Neuronal stem cell (in vitro differentiated cells): ENCODE measurements around the gene COL19A1.

ENCODE experiments used
- DNase-seq: peaks from one replicate; pipeline ENCODE4 v3.0.0-alpha.2; 2013; ENCODE audit warnings: low spot score
- H2AFZ ChIP-seq: one replicate; pipeline ENCODE4 v1.6.1; 2013; ENCODE audit warnings: mild to moderate bottlenecking, low read length, inconsistent platforms
- H2AK5ac ChIP-seq: 2 replicates; pipeline ENCODE4 v1.6.1; 2013; ENCODE audit warnings: low read depth, mild to moderate bottlenecking, inconsistent platforms, low read length, moderate library complexity, mixed read lengths
- H2BK120ac ChIP-seq: 2 replicates; pipeline ENCODE4 v1.6.1; 2013; ENCODE audit warnings: low read depth, mild to moderate bottlenecking, inconsistent platforms, low read length, moderate library complexity, mixed read lengths
- H2BK12ac ChIP-seq: one replicate; pipeline ENCODE4 v1.6.1; 2013; ENCODE audit warnings: low read length, inconsistent platforms
- H2BK15ac ChIP-seq: 2 replicates; pipeline ENCODE4 v1.6.1; 2013; ENCODE audit warnings: mild to moderate bottlenecking, low read length, inconsistent platforms, mixed read lengths
- H2BK5ac ChIP-seq: one replicate; pipeline ENCODE4 v1.6.1; 2013; ENCODE audit warnings: inconsistent platforms, mild to moderate bottlenecking, low read length, moderate library complexity
- H3K14ac ChIP-seq: one replicate; pipeline ENCODE4 v1.6.1; 2013; ENCODE audit warnings: low read length, inconsistent platforms
- H3K18ac ChIP-seq: 2 replicates; pipeline ENCODE4 v1.6.1; 2013; ENCODE audit warnings: low read length, inconsistent platforms
- H3K23ac ChIP-seq: 2 replicates; pipeline ENCODE4 v1.6.1; 2013; ENCODE audit warnings: low read depth, mild to moderate bottlenecking, mixed read lengths, low read length, inconsistent platforms; ENCODE audit not compliant: poor library complexity
- H3K27ac ChIP-seq: replicated peaks from 3 replicates; pipeline ENCODE4 v1.5.1; 2013; ENCODE audit warnings: low read length, inconsistent platforms
- H3K27me3 ChIP-seq, 3 experiments: 2 replicates each; pipeline ENCODE4 v1.6.1; 2013; ENCODE audit warnings: low read length in 3 of 3, mild to moderate bottlenecking in 2 of 3, inconsistent platforms in 1 of 3, low read depth in 1 of 3, mixed read lengths in 1 of 3, moderate library complexity in 1 of 3; ENCODE audit not compliant: control insufficient read depth in 3 of 3, insufficient read depth in 3 of 3
- H3K36me3 ChIP-seq, 2 donors: replicated peaks in 1 of 2; 2 replicates each; pipeline ENCODE4 v1.6.1; 2013; ENCODE audit warnings: low read length in 2 of 2; ENCODE audit not compliant: control insufficient read depth in 2 of 2, insufficient read depth in 2 of 2
- H3K4ac ChIP-seq: 2 replicates; pipeline ENCODE4 v1.6.1; 2013; ENCODE audit warnings: inconsistent platforms, mild to moderate bottlenecking, low read length, moderate library complexity
- H3K4me1 ChIP-seq, 2 donors: 1 replicate in 1 of 2; 2 replicates in 1 of 2; pipeline ENCODE4 v1.6.1; 2013; ENCODE audit warnings: low read length in 2 of 2, low read depth in 1 of 2; ENCODE audit not compliant: control insufficient read depth in 2 of 2, insufficient read depth in 1 of 2
- H3K4me2 ChIP-seq: one replicate; pipeline ENCODE4 v1.6.1; 2013; ENCODE audit warnings: mild to moderate bottlenecking, low read length, inconsistent platforms; ENCODE audit not compliant: insufficient read depth, poor library complexity, severe bottlenecking
- H3K4me3 ChIP-seq, 2 donors: 2 replicates each; pipeline ENCODE4 v1.5.1; 2013; ENCODE audit warnings: low read length in 2 of 2, mild to moderate bottlenecking in 2 of 2, inconsistent platforms in 1 of 2, moderate library complexity in 1 of 2
- H3K79me1 ChIP-seq: one replicate; pipeline ENCODE4 v1.6.1; 2013; ENCODE audit warnings: low read depth, mild to moderate bottlenecking, inconsistent platforms, low read length, moderate library complexity
- H3K9ac ChIP-seq: one replicate; pipeline ENCODE4 v1.6.1; 2013; ENCODE audit warnings: mild to moderate bottlenecking, low read depth, low read length, inconsistent platforms; ENCODE audit not compliant: poor library complexity
- H3K9me3 ChIP-seq, 2 donors: replicated peaks in 1 of 2; 2 replicates each; pipeline versions ENCODE3 to v1.6.1; 2013; ENCODE audit warnings: low read length in 2 of 2, mild to moderate bottlenecking in 2 of 2, inconsistent platforms in 1 of 2, low read depth in 1 of 2, mixed read lengths in 1 of 2, moderate library complexity in 1 of 2; ENCODE audit not compliant: control insufficient read depth in 2 of 2, insufficient read depth in 1 of 2
- H4K8ac ChIP-seq: one replicate; pipeline ENCODE4 v1.6.1; 2013; ENCODE audit warnings: low read depth, mild to moderate bottlenecking, inconsistent platforms, low read length, moderate library complexity
- H4K91ac ChIP-seq: one replicate; pipeline ENCODE4 v1.6.1; 2013; ENCODE audit warnings: low read length, low read depth, mild to moderate bottlenecking, inconsistent platforms; ENCODE audit not compliant: poor library complexity
- WGBS, 2 donors: extraction: QIAGEN DNeasy Blood & Tissue Kit; methylation state at CpG; one replicate each; pipeline ENCODE4 v1.1.7; 2013; ENCODE audit warnings: missing lambda C conversion rate in 2 of 2, mixed read lengths in 1 of 2; ENCODE audit not compliant: insufficient read length in 2 of 2, insufficient replicate concordance in 1 of 2; ENCODE audit errors: extremely low coverage in 2 of 2; 5-methylcytosine and 5-hydroxymethylcytosine counted together

The COL19A1 gene

GRCh38 chr6:69863766-69864165, 2.6 kb upstream of the COL19A1 start:
- Histone ChIP-seq H4K91ac (no peak overlapping the region), H3K27ac (no peak overlapping the region), H2BK12ac (no peak overlapping the region), H3K79me1 (no peaks in the 10 kb centered on the region), H2BK15ac (no peak overlapping the region), H2AK5ac (no peak overlapping the region), H3K23ac (no peak overlapping the region), H3K4me1 (peaks cover 4 to 5% of the 10 kb centered on the region in 2 donors), H3K14ac (no peak overlapping the region), H3K9me3 (no peaks in the 10 kb centered on the region), H3K9ac (no peak overlapping the region), H3K18ac (no peak overlapping the region), H2BK120ac (no peak overlapping the region), H2AFZ (no peak overlapping the region), H3K36me3 (no peaks in the 10 kb centered on the region), H2BK5ac (no peak overlapping the region), H3K4me2 (no peak overlapping the region), H3K4ac (no peak overlapping the region), H3K4me3 (no peak overlapping the region), H4K8ac (no peak overlapping the region), H3K27me3 (peaks cover 0 to 16% (median 6%) of the 10 kb centered on the region in 3 experiments)
- no CpG with 5 or more reads among the region's 2 CpGs for WGBS, 2 donors
- no peak for DNase-seq

DNA sequence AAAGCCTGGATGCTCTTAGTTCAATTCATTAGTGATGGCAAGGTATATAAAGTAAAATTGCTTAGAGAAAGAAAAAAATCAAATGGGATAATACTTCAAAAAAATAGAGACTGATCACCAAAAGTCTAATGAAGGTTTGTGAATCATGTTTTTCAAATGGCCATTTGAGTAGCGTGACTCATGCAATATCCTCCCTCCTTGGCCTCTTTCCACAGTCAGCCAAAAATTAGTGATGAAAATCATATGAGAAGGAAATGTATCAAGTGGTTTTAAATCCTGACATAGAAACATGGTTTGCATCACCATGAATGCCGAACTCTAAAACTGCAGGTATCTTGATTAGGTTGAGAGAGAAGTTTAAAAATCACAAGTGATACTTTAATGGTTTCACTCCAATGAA, 1.2 kb upstream of the COL19A1 start:
- Histone ChIP-seq H2AFZ (no peak overlapping the region), H3K4me1 (peaks cover 6 to 10% of the 10 kb centered on the region in 2 donors), H3K9ac (no peak overlapping the region), H3K4me3 (no peak overlapping the region), H3K79me1 (no peaks in the 10 kb centered on the region), H3K36me3 (no peaks in the 10 kb centered on the region), H4K8ac (no peak overlapping the region), H2BK5ac (no peak overlapping the region), H3K27ac (no peak overlapping the region), H4K91ac (no peak overlapping the region), H2BK15ac (no peak overlapping the region), H3K18ac (no peak overlapping the region), H3K23ac (no peak overlapping the region), H2BK120ac (no peak overlapping the region), H3K14ac (no peak overlapping the region), H2AK5ac (no peak overlapping the region), H3K4ac (no peak overlapping the region), H2BK12ac (no peak overlapping the region), H3K9me3 (no peaks in the 10 kb centered on the region), H3K4me2 (no peak overlapping the region), H3K27me3 (peaks cover 0 to 16% (median 6%) of the 10 kb centered on the region in 3 experiments)
- no peak for DNase-seq
- WGBS, 2 donors: no CpG with 5 or more reads among the region's 2 CpGs

GRCh38 chr6:69866770-69867638, 648 bp downstream of the COL19A1 start:
- Histone ChIP-seq H3K23ac (peak overlapping the region; percentile 71), H3K18ac (peak overlapping the region; percentile 97), H3K27ac (no peak overlapping the region), H2AFZ (peak overlapping the region; percentile 100), H2BK15ac (peak overlapping the region; percentile 81), H3K27me3 (peaks cover 0 to 16% (median 6%) of the 10 kb centered on the region in 3 experiments), H2BK120ac (no peak overlapping the region), H3K9me3 (no peaks in the 10 kb centered on the region), H2BK5ac (no peak overlapping the region), H4K8ac (no peak overlapping the region), H3K14ac (peak overlapping the region; percentile 67), H3K36me3 (no peaks in the 10 kb centered on the region), H3K4me1 (peaks cover 6 to 10% of the 10 kb centered on the region in 2 donors), H3K4me3 (peak overlapping the region; percentile 72 to 79), H3K4ac (no peak overlapping the region), H4K91ac (no peak overlapping the region), H3K9ac (peak overlapping the region; percentile 89), H2BK12ac (no peak overlapping the region), H3K79me1 (no peaks in the 10 kb centered on the region), H3K4me2 (peak overlapping the region; percentile 98), H2AK5ac (no peak overlapping the region)
- WGBS, 2 donors: no CpG with 5 or more reads among the region's 80 CpGs
- DNase-seq: peak; percentile 72

DNA sequence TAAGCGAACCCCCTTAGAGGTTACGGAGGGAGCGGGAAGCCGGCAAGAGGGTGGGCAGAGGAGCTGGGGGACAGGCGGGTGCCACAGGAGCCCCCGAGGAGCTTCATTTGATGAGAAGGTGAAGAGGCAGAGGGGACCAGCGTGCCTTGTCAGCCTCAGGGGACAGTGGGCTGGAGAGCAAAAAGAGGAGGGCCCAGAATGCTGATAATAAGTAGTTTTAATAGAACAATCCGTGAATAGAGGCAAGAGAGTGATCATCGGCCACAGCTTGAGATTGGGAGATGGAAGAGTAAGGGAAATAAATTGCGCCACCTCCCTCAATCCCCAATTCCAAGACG, 1.3 kb downstream of the COL19A1 start:
- H3K9ac ChIP-seq: peak overlapping the region; percentile 89
- no peak overlapping the region for H4K8ac ChIP-seq
- H2BK12ac ChIP-seq: no peak overlapping the region
- peak; percentile 12 for DNase-seq
- H2BK5ac ChIP-seq: no peak overlapping the region
- no peak overlapping the region for H2BK120ac ChIP-seq
- no peak overlapping the region for H2AK5ac ChIP-seq
- peak overlapping the region; percentile 72 to 79 for H3K4me3 ChIP-seq
- no peaks in the 10 kb centered on the region for H3K9me3 ChIP-seq
- H3K4me2 ChIP-seq: peak overlapping the region; percentile 98
- peaks cover 6 to 10% of the 10 kb centered on the region in 2 donors for H3K4me1 ChIP-seq
- no peak overlapping the region for H3K27ac ChIP-seq
- H3K23ac ChIP-seq: peak overlapping the region; percentile 71
- H3K18ac ChIP-seq: peak overlapping the region; percentile 97
- H3K14ac ChIP-seq: peak overlapping the region; percentile 67
- peak overlapping the region; percentile 100 for H2AFZ ChIP-seq
- H3K27me3 ChIP-seq: peaks cover 0 to 16% (median 6%) of the 10 kb centered on the region in 3 experiments
- no peaks in the 10 kb centered on the region for H3K79me1 ChIP-seq
- no peaks in the 10 kb centered on the region for H3K36me3 ChIP-seq
- no peak overlapping the region for H3K4ac ChIP-seq
- no CpG with 5 or more reads among the region's 11 CpGs for WGBS, 2 donors
- peak overlapping the region; percentile 81 for H2BK15ac ChIP-seq
- H4K91ac ChIP-seq: no peak overlapping the region
